GM12878 (cell line): ENCODE results near the gene CCDC63. TPM values are rescaled to one million over a fixed set of nuclear protein-coding genes. Genes with fewer than 3 reads are reported as not detected.

Experiments
- ATF2 ChIP-seq: IDR thresholded peaks from 2 replicates; pipeline ENCODE4 v1.6.1; 2012; ENCODE audit warnings: low read length, inconsistent platforms
- BCL11A ChIP-seq: IDR thresholded peaks from 2 replicates; pipeline ENCODE4 v1.6.1; 2011; ENCODE audit warnings: low read depth, low read length
- HCFC1 ChIP-seq: fragments of 150-350 bp; IDR thresholded peaks from 2 replicates; pipeline ENCODE4 v1.6.1; 2014; ENCODE audit warnings: low read length
- IRF5 ChIP-seq: fragments of 450-650 bp; IDR thresholded peaks from 2 replicates; pipeline ENCODE4 v1.6.1; 2017; ENCODE audit warnings: borderline replicate concordance
- NFXL1 ChIP-seq: fragments of 450-650 bp; IDR thresholded peaks from 2 replicates; pipeline ENCODE4 v1.6.1; 2017; ENCODE audit warnings: antibody characterized with exemption, mild to moderate bottlenecking, borderline replicate concordance
- NFYA ChIP-seq: IDR thresholded peaks from 2 replicates; pipeline ENCODE4 v1.6.1; 2011; ENCODE audit warnings: low read depth, mild to moderate bottlenecking, low read length, improper control_type of control experiment, borderline replicate concordance
- POU2F2 ChIP-seq: IDR thresholded peaks from 3 replicates; pipeline ENCODE4 v1.6.1; 2011; ENCODE audit warnings: low read depth, mild to moderate bottlenecking, low read length, borderline replicate concordance
- SIN3A ChIP-seq: IDR thresholded peaks from 2 replicates; pipeline ENCODE4 v1.6.1; 2012; ENCODE audit warnings: low read depth, low read length, improper control_type of control experiment
- SREBF1 ChIP-seq: IDR thresholded peaks from 2 replicates; pipeline ENCODE4 v1.6.1; 2012; ENCODE audit warnings: mild to moderate bottlenecking, low read length
- TCF7 ChIP-seq: IDR thresholded peaks from 2 replicates; pipeline ENCODE4 v1.6.1; 2014; ENCODE audit warnings: antibody characterized with exemption, borderline replicate concordance
- ZBTB40 ChIP-seq: fragments of 450-650 bp; IDR thresholded peaks from 2 replicates; pipeline ENCODE4 v1.6.1; 2016; ENCODE audit warnings: mild to moderate bottlenecking, moderate library complexity, borderline replicate concordance
- polyA plus RNA-seq, 11 experiments: library from polyadenylated mRNA; depleted of rRNA in 4 of 11; unstranded in 6 of 11; stranded (reverse) in 5 of 11; fragments of >200 nt; fragmentation: Nextera tagmentation in 4 of 11; fragmentation: Illumina TruSeq in 1 of 11; extraction: Ambion mirVana in 4 of 11; extraction: Trizol in 1 of 11; gene quantifications; 1 replicate in 1 of 11; 2 replicates in 10 of 11; pipeline versions ENCODE4 v1.2.1 to v1.2.3, GENCODE V29; 2011 to 2016; ENCODE audit warnings: inconsistent platforms in 2 of 11, missing spikeins in 2 of 11, low read depth in 1 of 11
- total RNA-seq, 4 experiments: library from RNA; depleted of rRNA in 3 of 4; stranded (reverse); fragments of >200 nt in 3 of 4; fragmentation: Illumina TruSeq in 1 of 4; extraction: Trizol in 1 of 4; gene quantifications; 2 replicates each; pipeline versions ENCODE4 v1.2.1 to v1.2.3, GENCODE V29; 2013 to 2021

The CCDC63 gene
- total and polyA plus RNA-seq, 10 of the 15 experiments (the other 5 are each of a cell fraction or from before 2014, with no cell fraction given), result not detected

GRCh38 chr12:110818511-110818910 is 28.3 kb upstream of the CCDC63 start (continued):
- no peak for TF ChIP-seq IRF5
- no peak for TF ChIP-seq HCFC1
- no peak for TF ChIP-seq NFXL1
- no peak for TF ChIP-seq NFYA
- TF ChIP-seq ATF2, result no peak
- no peak for TF ChIP-seq BCL11A
- TF ChIP-seq TCF7, result no peak
- no peak for TF ChIP-seq POU2F2
- no peak for TF ChIP-seq SREBF1
- no peak for TF ChIP-seq SIN3A
- TF ChIP-seq ZBTB40, result no peak
